Measurements from ENCODE around the gene CD99.
A peak's percentile ranks its signal among the peaks of the same experiment; 100 is the strongest.
"Not testable (repeated sequence)": the region's sequence is repeated elsewhere in the genome, so short reads cannot be mapped to it uniquely, and the experiment has no call there.

Gene CD99

GRCh38 chrX:2675657-2676200, 15.4 kb upstream of the CD99 start:
- DNase-seq (ENCODE audit: low read depth) = not testable (repeated sequence)

GRCh38 chrX:2676794-2677675, 14.1 kb upstream of the CD99 start:
- DNase-seq (ENCODE audit: low read depth) = no peak

GRCh38 chrX:2677764-2678163, 13.3 kb upstream of the CD99 start:
- no peak for DNase-seq (ENCODE audit: low read depth)

- no peak for DNase-seq (ENCODE audit: low read depth)
Measured at GRCh38 chrX:2678583-2678982, 12.5 kb upstream of the CD99 start.

- no peak for DNase-seq (ENCODE audit: low read depth)
Measured at GRCh38 chrX:2679534-2680485, 11.3 kb upstream of the CD99 start.

GRCh38 chrX:2680486-2681348, 10.4 kb upstream of the CD99 start:
- no peak for DNase-seq (ENCODE audit: low read depth)

- no peak for DNase-seq (ENCODE audit: low read depth)
Measured at GRCh38 chrX:2682565-2683177, 8.4 kb upstream of the CD99 start.

GRCh38 chrX:2684256-2684655, 6.8 kb upstream of the CD99 start:
- DNase-seq (ENCODE audit: low read depth) = no peak

GRCh38 chrX:2685886-2686285, 5.2 kb upstream of the CD99 start:
- DNase-seq (ENCODE audit: low read depth) = no peak

- DNase-seq (ENCODE audit: low read depth) = no peak
Measured at GRCh38 chrX:2689773-2690666, 1.1 kb upstream of the CD99 start.

GRCh38 chrX:2691543-2692220, 587 bp downstream of the CD99 start:
- DNase-seq (ENCODE audit: low read depth) = no peak

GRCh38 chrX:2692221-2693112, 1.4 kb downstream of the CD99 start:
- no peak for DNase-seq (ENCODE audit: low read depth)

- no peak for DNase-seq (ENCODE audit: low read depth)
Measured at GRCh38 chrX:2693113-2694002, 2.3 kb downstream of the CD99 start.

GRCh38 chrX:2694914-2695267, 3.8 kb downstream of the CD99 start:
- DNase-seq (ENCODE audit: low read depth) = no peak

GRCh38 chrX:2696698-2697215, 5.7 kb downstream of the CD99 start:
- peak; percentile 32 for DNase-seq (ENCODE audit: low read depth)

- DNase-seq (ENCODE audit: low read depth) = no peak
Measured at GRCh38 chrX:2697306-2697705, 6.2 kb downstream of the CD99 start.

- DNase-seq (ENCODE audit: low read depth) = no peak
Measured at GRCh38 chrX:2697741-2698299, 6.7 kb downstream of the CD99 start.
